Endothelial cell of umbilical vein (primary cell): ENCODE results near the gene LCP1. TPM values are rescaled to one million over a fixed set of nuclear protein-coding genes. Genes with fewer than 3 reads are reported as not detected.
"Not testable (repeated sequence)": the region's sequence is repeated elsewhere in the genome, so short reads cannot be mapped to it uniquely, and the experiment has no call there.

Experiments
- BruUV-seq: library from RNA; stranded (reverse); fragments of 400-500 nt; replicated peaks from 2 replicates; lab custom pipeline; 2021; lab: Mats Ljungman, UMichigan
- CTCF ChIA-PET: fragments of 300-600, 350-600 bp; sonication (Branson Sonifier 250); formaldehyde crosslinking; loops from one replicate; lab custom pipeline; 2021; ENCODE audit warnings: antibody characterized with exemption, inconsistent platforms; lab: Charles Lee
- POLR2A ChIA-PET: fragments of 300-600, 350-600 bp; sonication (Branson Sonifier 250); formaldehyde crosslinking; loops from one replicate; lab custom pipeline; 2021; ENCODE audit warnings: antibody characterized with exemption, inconsistent platforms; lab: Charles Lee
- DNase-seq: peaks from one replicate; pipeline ENCODE4 v3.0.0-alpha.2; 2011; ENCODE audit warnings: low read depth, low spot score
- FAIRE-seq: peaks from 2 replicates; lab custom pipeline; 2011; peaks lifted over from hg19 to GRCh38; lab: Jason Lieb, UNC
- H2AFZ ChIP-seq: 2 replicates; pipeline ENCODE4 v1.6.0; 2012; ENCODE audit warnings: low read depth, low read length, control low read depth, inconsistent platforms
- H3K27ac ChIP-seq: 2 replicates; pipeline ENCODE4 v1.5.1; 2011; ENCODE audit warnings: low read depth, mild to moderate bottlenecking, control low read depth, low read length, moderate library complexity; ENCODE audit not compliant: insufficient read depth
- H3K27me3 ChIP-seq, 2 experiments: 2 replicates each; pipeline versions ENCODE4 v1.6.0 to v1.6.1; 2011; ENCODE audit warnings: low read length in 2 of 2, mixed read lengths in 1 of 2; ENCODE audit not compliant: control insufficient read depth in 2 of 2, insufficient read depth in 2 of 2
- H3K36me3 ChIP-seq, 2 experiments: 2 replicates in 1 of 2; 3 replicates in 1 of 2; pipeline ENCODE4 v1.5.1; 2011; ENCODE audit warnings: low read length in 2 of 2, mild to moderate bottlenecking in 1 of 2, moderate library complexity in 1 of 2; ENCODE audit not compliant: control insufficient read depth in 2 of 2, insufficient read depth in 2 of 2; ENCODE audit errors: extremely low read depth in 1 of 2
- H3K4me1 ChIP-seq: 3 replicates; pipeline ENCODE4 v1.5.1; 2011; ENCODE audit warnings: mild to moderate bottlenecking, low read length; ENCODE audit not compliant: control insufficient read depth, insufficient read depth; ENCODE audit errors: extremely low read depth
- H3K4me2 ChIP-seq: 2 replicates; pipeline ENCODE4 v1.6.1; 2011; ENCODE audit warnings: low read length, control low read depth, mixed read lengths; ENCODE audit not compliant: insufficient read depth
- H3K4me3 ChIP-seq, 3 experiments: fragments of 200-600 bp in 1 of 3; sonication (generic), shearing (Covaris generic) in 1 of 3; replicated peaks in 1 of 3; 2 replicates each; pipeline ENCODE4 v1.5.1; 2011 to 2016; ENCODE audit warnings: control low read depth in 3 of 3, low read length in 3 of 3, mild to moderate bottlenecking in 2 of 3, inconsistent platforms in 1 of 3, low read depth in 1 of 3, moderate library complexity in 1 of 3; ENCODE audit not compliant: insufficient read depth in 1 of 3
- H3K79me2 ChIP-seq: 2 replicates; pipeline ENCODE4 v1.6.0; 2012; ENCODE audit warnings: low read length, inconsistent platforms; ENCODE audit not compliant: control insufficient read depth, insufficient read depth
- H3K9ac ChIP-seq: replicated peaks from 2 replicates; pipeline ENCODE3; 2011; ENCODE audit warnings: low read length, control low read depth; ENCODE audit not compliant: insufficient read depth; ENCODE audit errors: extremely low read depth
- H3K9me1 ChIP-seq: replicated peaks from 3 replicates; pipeline ENCODE4 v1.6.0; 2011; ENCODE audit warnings: mild to moderate bottlenecking, low read length; ENCODE audit not compliant: control insufficient read depth, insufficient read depth; ENCODE audit errors: extremely low read depth
- H3K9me3 ChIP-seq: replicated peaks from 2 replicates; pipeline ENCODE4 v1.5.1; 2012; ENCODE audit warnings: low read length, inconsistent platforms; ENCODE audit not compliant: control insufficient read depth, insufficient read depth
- H4K20me1 ChIP-seq: replicated peaks from 2 replicates; pipeline ENCODE3; 2011; ENCODE audit warnings: mild to moderate bottlenecking, low read length; ENCODE audit not compliant: control insufficient read depth, insufficient read depth; ENCODE audit errors: extremely low read depth
- CTCF ChIP-seq, 2 donors: IDR thresholded peaks; 1 replicate in 1 of 2; 2 replicates in 1 of 2; pipeline ENCODE4 v1.5.1; 2011; ENCODE audit warnings: low read length in 2 of 2, mild to moderate bottlenecking in 2 of 2, moderate library complexity in 2 of 2, control low read depth in 1 of 2, inconsistent platforms in 1 of 2, low read depth in 1 of 2; ENCODE audit not compliant: insufficient read depth in 1 of 2; ENCODE audit errors: extremely low read depth in 1 of 2
- FOS ChIP-seq: IDR thresholded peaks from 2 replicates; pipeline ENCODE4 v1.6.1; 2011; ENCODE audit warnings: mild to moderate bottlenecking, low read length, moderate library complexity, borderline replicate concordance; ENCODE audit not compliant: insufficient read depth
- MAX ChIP-seq: IDR thresholded peaks from 2 replicates; pipeline ENCODE4 v1.6.1; 2011; ENCODE audit not compliant: insufficient read depth, insufficient read length
- MYC ChIP-seq: IDR thresholded peaks from one replicate; pipeline ENCODE4 v1.6.1; 2011; ENCODE audit warnings: mild to moderate bottlenecking, low read depth, low read length
- POLR2AphosphoS5 ChIP-seq: IDR thresholded peaks from 2 replicates; pipeline ENCODE4 v1.6.1; 2012; ENCODE audit warnings: low read depth, mild to moderate bottlenecking, control low read depth, low read length, moderate library complexity; ENCODE audit not compliant: insufficient read depth
- dilution Hi-C: fragments of 300-500 bp; cut with MboI; formaldehyde crosslinking; loops from one replicate; pipeline ENCODE4 v1.15.0; 2019; ENCODE audit warnings: low sequenced_read_pairs; ENCODE audit not compliant: extremely low pct_ligation_motif_present
- intact Hi-C: fragments of 100-400 bp; cut with micrococcal nuclease; formaldehyde crosslinking; loops from one replicate; pipeline ENCODE4 v1.10.0; 2022
- polyA plus RNA-seq, 4 experiments: library from polyadenylated mRNA; depleted of rRNA in 3 of 4; stranded (reverse) in 3 of 4; unstranded in 1 of 4; fragments of >200 nt; gene quantifications; 2 replicates each; pipeline versions ENCODE4 v1.2.1 to v1.2.3, GENCODE V29; 2011 to 2012; ENCODE audit warnings: missing spikeins in 1 of 4
- total RNA-seq: library from RNA; stranded (reverse); gene quantifications from 2 replicates; pipeline ENCODE4 v1.2.3, GENCODE V29; 2021

Gene LCP1
- total and polyA plus RNA-seq, 2 donors (not counting 3 experiments of a cell fraction or from before 2014, with no cell fraction given) = 0.18 to 0.38 TPM

GRCh38 chr13:46164661-46165060 is 17.3 kb downstream of the LCP1 start:
- CTCF ChIA-PET = interaction anchor here (1.1 to 1.6 kb wide), 2 partner anchors 9 to 157 kb away, joined by 3 to 5 read pairs; no protein-coding TSS in a partner anchor
- POLR2A ChIA-PET = no interaction called here
- no peak for TF ChIP-seq FOS
- TF ChIP-seq MYC = no peak
- no peak for TF ChIP-seq POLR2AphosphoS5
- no peak for TF ChIP-seq MAX
- no peak for TF ChIP-seq CTCF (IDR thresholded peaks at IDR 0.05; ENCODE audit: extremely low read depth in 1 of 2, insufficient read depth in 1 of 2, low read depth in 1 of 2, low read length in 2 of 2)
- H3K36me3 ChIP-seq = no peaks in the 10 kb centered on the region
- DNase-seq (no peak), FAIRE-seq (no peak)
- dilution Hi-C loops = no loop called here
- H2AFZ ChIP-seq = no peak overlapping the region
- no peak overlapping the region for H3K9ac ChIP-seq
- H3K9me3 ChIP-seq = no peaks in the 10 kb centered on the region
- no peaks in the 10 kb centered on the region for H4K20me1 ChIP-seq
- intact Hi-C loops = loop anchor here (1.0 to 10.0 kb wide), 2 partner anchors 125 to 560 kb away; no protein-coding TSS in a partner anchor
- H3K4me1 ChIP-seq = no peaks in the 10 kb centered on the region
- peaks cover 12 to 28% of the 10 kb centered on the region in 2 experiments for H3K27me3 ChIP-seq
- no TSS peak for BruUV-seq
- no peaks in the 10 kb centered on the region for H3K9me1 ChIP-seq
- no peak overlapping the region for H3K4me3 ChIP-seq
- H3K79me2 ChIP-seq = no peaks in the 10 kb centered on the region
- H3K27ac ChIP-seq = no peak overlapping the region
- no peak overlapping the region for H3K4me2 ChIP-seq

- H2AFZ ChIP-seq, H3K9ac ChIP-seq, H4K20me1 ChIP-seq, H3K36me3 ChIP-seq, DNase-seq, H3K4me3 ChIP-seq, FAIRE-seq, H3K79me2 ChIP-seq, H3K4me2 ChIP-seq, H3K9me1 ChIP-seq, H3K9me3 ChIP-seq, H3K27ac ChIP-seq, BruUV-seq, H3K4me1 ChIP-seq, POLR2A ChIA-PET, dilution Hi-C loops: not testable (repeated sequence)
- intact Hi-C loops = loop anchor here (10.0 kb wide), 1 partner anchor 562 kb away; no protein-coding TSS in a partner anchor
- peaks cover 12 to 29% of the 10 kb centered on the region in 2 experiments for H3K27me3 ChIP-seq
- CTCF ChIA-PET = interaction anchor here (0.6 to 3.5 kb wide), 2 partner anchors 70 to 538 kb away, joined by 4 to 16 read pairs; no protein-coding TSS in a partner anchor
Measured at GRCh38 chr13:46162741-46163140, 19.2 kb downstream of the LCP1 start.
